ENCODE results near the gene NECAB3. TPM values are rescaled to one million over a fixed set of nuclear protein-coding genes. Genes with fewer than 3 reads are reported as not detected.

NECAB3 gene
- total and polyA plus RNA-seq, 5 experiments from 2014 or later = 1.1 to 12.8 (median 1.8) TPM

GRCh38 chr20:33693741-33694638, 19.8 kb upstream of the NECAB3 start:
- Mint-ChIP-seq H3K36me3 (no peaks in the 10 kb centered on the region), H3K4me3 (no peak overlapping the region), H3K4me1 (peaks cover 7 to 20% (median 13%) of the 10 kb centered on the region in 4 donors), H3K27me3 (no peaks in the 10 kb centered on the region), H3K9me3 (peaks cover 0 to 3% (median 0%) of the 10 kb centered on the region in 9 donors), H3K27ac (peak overlapping the region in 5 of 10 donors; percentile 15 to 80 (median 53))
- POLR2A ChIA-PET = interaction anchor here (0.7 kb wide), 1 partner anchor 15 kb away, joined by 6 read pairs; no protein-coding TSS in a partner anchor
- DNase-seq (no peak), ATAC-seq (no peak)

- H3K27me3 Mint-ChIP-seq = no peaks in the 10 kb centered on the region
- H3K4me3 Mint-ChIP-seq = no peak overlapping the region
- H3K36me3 Mint-ChIP-seq = no peaks in the 10 kb centered on the region
- H3K9me3 Mint-ChIP-seq = peaks cover 0 to 2% (median 0%) of the 10 kb centered on the region in 9 donors
- no peak for ATAC-seq
- peaks cover 13 to 27% (median 20%) of the 10 kb centered on the region in 4 donors for H3K4me1 Mint-ChIP-seq
- peak overlapping the region in 2 of 10 donors; percentile 56 to 78 for H3K27ac Mint-ChIP-seq
- DNase-seq = no peak
- POLR2A ChIA-PET = no interaction called here
These were observed 19.1 kb upstream of the NECAB3 start for GRCh38 chr20:33693289-33693688.

DNA sequence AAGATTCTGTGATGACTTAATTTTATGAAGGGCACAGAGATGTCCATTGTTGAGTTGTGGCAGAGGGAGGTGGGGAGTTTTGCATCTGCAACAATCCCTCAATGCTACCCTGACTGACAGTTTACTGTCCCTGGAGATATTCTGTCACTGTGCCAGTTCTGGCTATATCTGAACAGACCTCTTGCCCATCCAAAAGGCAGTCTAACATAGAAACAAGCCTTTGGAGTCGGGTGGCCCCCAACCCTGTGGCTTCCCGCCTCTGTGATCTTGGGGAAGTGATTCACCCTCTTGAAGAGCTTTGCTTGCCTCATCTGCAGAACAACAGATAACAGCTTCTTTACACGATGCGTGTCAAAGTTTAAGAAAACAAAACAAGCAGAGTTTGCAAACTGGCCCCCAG, 15.7 kb upstream of the NECAB3 start:
- peak; percentile 34 to 81 (median 57) for DNase-seq
- peaks cover 19 to 41% (median 33%) of the 10 kb centered on the region in 4 donors for H3K4me1 Mint-ChIP-seq
- no peaks in the 10 kb centered on the region for H3K27me3 Mint-ChIP-seq
- H3K9me3 Mint-ChIP-seq = no peaks in the 10 kb centered on the region
- peak overlapping the region; percentile 45 to 82 (median 69) for H3K4me3 Mint-ChIP-seq
- H3K36me3 Mint-ChIP-seq = no peaks in the 10 kb centered on the region
- POLR2A ChIA-PET = interaction anchor here (0.7 to 2.8 kb wide), 7 partner anchors 22 to 987 kb away, joined by 3 to 15 read pairs (median 4); partner anchors contain the start of genes ACTL10, EIF2S2, PIGU and PXMP4
- peak overlapping the region; percentile 52 to 97 (median 80) for H3K27ac Mint-ChIP-seq
- ATAC-seq = peak; percentile 49 to 57

DNA sequence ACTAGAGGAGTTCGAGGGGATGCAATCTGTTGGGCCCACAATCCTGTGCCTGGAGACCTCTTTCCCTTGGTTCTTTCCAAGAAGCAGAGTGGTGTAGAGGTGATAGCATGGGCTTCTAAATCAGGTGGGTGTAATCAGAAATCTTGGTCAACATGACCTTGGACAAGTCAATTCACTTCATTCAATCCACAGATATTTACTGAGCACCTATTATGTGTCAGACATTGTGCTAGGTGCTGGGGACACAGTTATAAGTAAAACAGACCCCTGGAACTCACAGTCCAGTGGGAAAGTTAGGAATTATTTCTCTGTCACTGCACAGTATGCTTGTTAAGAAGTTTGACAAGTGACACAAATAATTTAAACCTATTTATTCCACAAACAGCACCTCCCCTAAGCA, 15.3 kb upstream of the NECAB3 start:
- Mint-ChIP-seq H3K9me3 (no peaks in the 10 kb centered on the region), H3K36me3 (no peaks in the 10 kb centered on the region), H3K4me3 (peak overlapping the region in 9 of 10 donors; percentile 60 to 82 (median 70)), H3K27me3 (no peaks in the 10 kb centered on the region), H3K4me1 (peaks cover 20 to 45% (median 35%) of the 10 kb centered on the region in 4 donors), H3K27ac (peak overlapping the region; percentile 50 to 97 (median 72))
- DNase-seq (no peak), ATAC-seq (no peak)
- POLR2A ChIA-PET = interaction anchor here (0.7 to 2.8 kb wide), 8 partner anchors 22 to 988 kb away, joined by 3 to 15 read pairs (median 4); partner anchors contain the start of genes ACTL10, EIF2S2, PIGU and PXMP4

- Mint-ChIP-seq H3K36me3 (no peaks in the 10 kb centered on the region), H3K4me3 (peak overlapping the region in 4 of 10 donors; percentile 12 to 51 (median 36)), H3K27me3 (no peaks in the 10 kb centered on the region), H3K9me3 (no peaks in the 10 kb centered on the region), H3K4me1 (peaks cover 18 to 45% (median 36%) of the 10 kb centered on the region in 4 donors), H3K27ac (peak overlapping the region; percentile 50 to 97 (median 79))
- POLR2A ChIA-PET = interaction anchor here (0.6 to 2.8 kb wide), 4 partner anchors 10 to 43 kb away, joined by 3 to 15 read pairs (median 9); partner anchors contain the start of genes ACTL10, PXMP4 and ZNF341
- ATAC-seq (no peak), DNase-seq (no peak)
These were observed 14.8 kb upstream of the NECAB3 start for GRCh38 chr20:33688938-33689424.

DNA sequence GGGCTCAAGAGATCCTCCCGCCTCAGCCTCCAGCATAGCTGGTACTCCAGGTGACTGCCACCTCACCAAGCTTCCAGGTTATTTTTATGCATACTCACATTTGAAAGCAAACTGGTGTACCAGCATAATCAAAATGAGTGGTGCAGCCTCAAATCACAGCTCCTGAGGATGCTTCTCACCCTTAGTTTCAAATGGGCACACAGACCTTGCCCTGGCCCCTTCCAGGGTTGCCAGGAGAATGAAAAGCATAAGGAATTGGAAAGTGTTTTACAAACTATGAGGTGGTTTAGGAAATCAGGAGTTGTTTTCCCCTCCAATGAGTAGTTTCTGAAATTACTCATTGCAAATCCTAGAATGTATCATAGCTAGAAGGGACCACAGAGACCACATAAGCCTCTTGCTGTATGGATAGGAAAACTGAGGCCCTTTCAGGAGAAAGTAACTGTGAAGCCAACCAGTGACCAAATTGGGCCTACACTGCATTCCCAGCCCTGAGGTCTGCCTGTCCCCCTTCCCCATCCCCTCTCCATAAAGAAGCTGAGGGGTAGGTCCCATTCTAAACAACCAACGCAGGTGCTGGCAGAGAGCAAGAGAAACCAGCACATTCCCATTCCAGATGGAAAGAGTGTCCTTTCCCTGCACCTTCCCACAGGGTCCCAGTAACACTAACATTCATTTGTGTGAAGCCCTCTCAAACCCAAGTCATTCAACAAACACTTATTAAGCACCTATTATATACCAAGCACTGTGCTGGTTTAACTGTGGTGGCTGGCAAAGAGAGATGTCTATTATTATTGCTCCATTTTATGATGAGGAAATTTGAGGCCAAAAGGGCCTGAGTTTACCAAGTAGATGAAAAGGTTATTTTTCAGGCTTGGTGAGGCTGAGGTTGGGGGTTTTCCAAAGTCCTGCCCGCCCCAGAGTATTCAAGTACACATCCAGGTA, 14.0 kb upstream of the NECAB3 start:
- ATAC-seq = no peak
- peak overlapping the region; percentile 7 to 97 (median 74) for H3K27ac Mint-ChIP-seq
- peak overlapping the region in 4 of 10 donors; percentile 6 to 40 (median 26) for H3K4me3 Mint-ChIP-seq
- H3K27me3 Mint-ChIP-seq = no peaks in the 10 kb centered on the region
- peaks cover 18 to 45% (median 36%) of the 10 kb centered on the region in 4 donors for H3K4me1 Mint-ChIP-seq
- POLR2A ChIA-PET = interaction anchor here (0.6 to 2.3 kb wide), 4 partner anchors 10 to 44 kb away, joined by 3 to 14 read pairs (median 6); partner anchors contain the start of genes ACTL10 and ZNF341
- no peaks in the 10 kb centered on the region for H3K36me3 Mint-ChIP-seq
- no peaks in the 10 kb centered on the region for H3K9me3 Mint-ChIP-seq
- DNase-seq = no peak

GRCh38 chr20:33687370-33687915, 13.2 kb upstream of the NECAB3 start:
- Mint-ChIP-seq H3K27ac (peak overlapping the region in 5 of 10 donors; percentile 46 to 97 (median 87)), H3K4me3 (peak overlapping the region in 8 of 10 donors; percentile 31 to 90 (median 87)), H3K4me1 (peaks cover 18 to 45% (median 36%) of the 10 kb centered on the region in 4 donors), H3K9me3 (no peaks in the 10 kb centered on the region), H3K27me3 (no peaks in the 10 kb centered on the region), H3K36me3 (no peaks in the 10 kb centered on the region)
- DNase-seq (no peak), ATAC-seq (no peak)
- POLR2A ChIA-PET = interaction anchor here (0.6 to 2.0 kb wide), 5 partner anchors 20 to 287 kb away, joined by 3 to 11 read pairs (median 7); partner anchors contain the start of genes ACTL10, PXMP4 and ZNF341

GRCh38 chr20:33686984-33687366, 12.7 kb upstream of the NECAB3 start:
- DNase-seq (no peak), ATAC-seq (no peak)
- POLR2A ChIA-PET = interaction anchor here (0.6 to 2.0 kb wide), 5 partner anchors 20 to 286 kb away, joined by 3 to 11 read pairs (median 7); partner anchors contain the start of genes ACTL10, PXMP4 and ZNF341
- Mint-ChIP-seq H3K36me3 (no peaks in the 10 kb centered on the region), H3K27ac (peak overlapping the region; percentile 24 to 97 (median 88)), H3K9me3 (no peaks in the 10 kb centered on the region), H3K4me3 (peak overlapping the region; percentile 63 to 90 (median 87)), H3K4me1 (peaks cover 18 to 45% (median 36%) of the 10 kb centered on the region in 4 donors), H3K27me3 (no peaks in the 10 kb centered on the region)

GRCh38 chr20:33686100-33686983, 12.1 kb upstream of the NECAB3 start, which contains the start of gene E2F1:
Gene E2F1 (minus strand): TSS chr20:33686385. CDS start chr20:33686264, 121 bp downstream.
- H3K9me3 Mint-ChIP-seq = no peaks in the 10 kb centered on the region
- H3K4me1 Mint-ChIP-seq = peaks cover 18 to 46% (median 36%) of the 10 kb centered on the region in 4 donors
- peak within 1 kb of the TSS; percentile 63 to 90 (median 87) for H3K4me3 Mint-ChIP-seq
- H3K27me3 Mint-ChIP-seq = no peaks in the 10 kb centered on the region
- DNase-seq (peak; percentile 86 to 94 (median 91)), ATAC-seq (peak; percentile 92)
- peak within 1 kb of the TSS; percentile 75 to 97 (median 88) for H3K27ac Mint-ChIP-seq
- no peaks in the 10 kb centered on the region for H3K36me3 Mint-ChIP-seq
- POLR2A ChIA-PET = interaction anchor here (0.7 to 2.0 kb wide), 6 partner anchors 19 to 46 kb away, joined by 3 to 11 read pairs (median 6); partner anchors contain the start of genes ACTL10, PXMP4 and ZNF341

DNA sequence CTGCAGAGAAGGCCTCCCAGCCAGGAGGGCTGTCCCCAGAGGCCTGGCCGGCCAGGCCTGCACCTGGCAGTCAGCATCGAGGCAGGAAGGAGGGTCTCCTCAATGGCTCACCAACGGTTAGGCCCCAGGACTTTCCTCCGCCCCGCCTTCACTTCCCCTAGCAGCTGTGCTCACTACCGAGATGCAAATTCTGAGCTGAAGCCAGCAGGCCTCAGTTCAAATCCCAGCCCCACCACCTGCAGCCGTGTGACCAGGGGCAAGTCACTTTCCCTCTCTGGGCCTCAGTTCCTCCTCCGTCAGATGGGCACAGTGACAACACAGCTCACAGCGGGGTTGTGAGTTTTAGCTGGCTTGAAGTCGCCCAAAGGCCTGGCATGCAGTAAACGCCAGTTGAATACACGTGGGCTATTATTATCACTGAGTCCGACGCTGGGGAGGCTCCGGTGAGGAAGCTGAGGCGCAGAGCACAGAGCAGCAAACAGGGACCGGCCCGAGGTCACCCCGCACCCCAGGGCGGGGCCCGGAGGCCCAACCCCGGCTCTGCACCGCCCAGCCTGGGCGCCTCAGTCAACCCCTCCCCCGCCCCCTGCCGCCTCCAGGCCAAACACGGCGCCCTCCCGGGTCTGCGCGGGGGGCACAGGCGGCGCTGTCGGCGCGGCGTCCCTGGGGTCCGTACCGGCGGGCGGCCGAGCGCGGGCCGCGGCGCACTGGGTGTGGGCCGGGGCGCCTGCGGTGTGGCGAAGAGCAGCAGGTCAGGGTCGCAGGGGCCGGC, 11.3 kb upstream of the NECAB3 start:
- POLR2A ChIA-PET = interaction anchor here (0.6 to 1.1 kb wide), 3 partner anchors 21 to 186 kb away, joined by 3 to 4 read pairs (median 4); partner anchors contain the start of gene ZNF341
- H3K4me3 Mint-ChIP-seq = peak overlapping the region; percentile 22 to 76 (median 68)
- no peaks in the 10 kb centered on the region for H3K27me3 Mint-ChIP-seq
- H3K4me1 Mint-ChIP-seq = peaks cover 18 to 48% (median 35%) of the 10 kb centered on the region in 4 donors
- H3K27ac Mint-ChIP-seq = peak overlapping the region in 5 of 10 donors; percentile 14 to 49 (median 28)
- peak in 1 of 10 donors; percentile 26 for DNase-seq
- H3K9me3 Mint-ChIP-seq = no peaks in the 10 kb centered on the region
- no peaks in the 10 kb centered on the region for H3K36me3 Mint-ChIP-seq
- ATAC-seq = peak; percentile 4 to 21
